GM12878 (cell line): ENCODE data around the gene TUBB. TPM values are rescaled to one million over a fixed set of nuclear protein-coding genes. Genes with fewer than 3 reads are reported as not detected.

ENCODE experiments used
- ATAC-seq: fragments of 200-7000 bp; cut with Tn5 transposase; 3 replicates; pipeline ENCODE4 v1.9.1; 2020; ENCODE audit warnings: mild to moderate bottlenecking, moderate library complexity
- BruUV-seq: library from RNA; stranded (reverse); fragments of 400-500 nt; replicated peaks from 2 replicates; lab custom pipeline; 2021; lab: Mats Ljungman, UMichigan
- CTCF ChIA-PET: fragments of 300-600 bp; sonication (Branson Sonifier 250); formaldehyde crosslinking; extraction: SDS; loops from one replicate; lab custom pipeline; 2021; ENCODE audit warnings: inconsistent platforms; lab: Yijun Ruan, JAX
- POLR2A ChIA-PET: fragments of 350-600 bp; formaldehyde crosslinking; extraction: SDS; loops from one replicate; lab custom pipeline; 2021; ENCODE audit warnings: inconsistent platforms; lab: Charles Lee
- RAD21 ChIA-PET: fragments of 300-600 bp; sonication (Branson Sonifier 250); formaldehyde crosslinking; loops from one replicate; lab custom pipeline; 2023; ENCODE audit warnings: antibody characterized with exemption; ENCODE audit not compliant: unreplicated experiment; lab: Charles Lee
- SMC1A ChIA-PET: fragments of 300-600 bp; sonication (Branson Sonifier 250); formaldehyde crosslinking; loops from one replicate; lab custom pipeline; 2023; ENCODE audit not compliant: unreplicated experiment, uncharacterized antibody; lab: Charles Lee
- DNase-seq: peaks from one replicate; pipeline ENCODE4 v3.0.0-alpha.2; 2011; ENCODE audit warnings: low read depth, low spot score
- FAIRE-seq: peaks from 3 replicates; lab custom pipeline; 2011; peaks lifted over from hg19 to GRCh38; lab: Jason Lieb, UNC
- H2AFZ ChIP-seq: 2 replicates; pipeline ENCODE4 v1.6.0; 2011; ENCODE audit warnings: low read depth, low read length, control low read depth; ENCODE audit not compliant: control insufficient read depth
- H3K27ac ChIP-seq: 2 replicates; pipeline ENCODE4 v1.5.1; 2011; ENCODE audit warnings: control low read depth; ENCODE audit not compliant: control insufficient read depth, insufficient read depth
- H3K27me3 ChIP-seq, 2 experiments: replicated peaks in 1 of 2; 2 replicates each; pipeline versions ENCODE4 v1.6.0 to v1.6.1; 2011; ENCODE audit warnings: low read length in 1 of 2; ENCODE audit not compliant: control insufficient read depth in 2 of 2, insufficient read depth in 2 of 2
- H3K36me3 ChIP-seq, 2 experiments: 2 replicates each; pipeline ENCODE4 v1.5.1; 2011; ENCODE audit warnings: low read length in 1 of 2; ENCODE audit not compliant: control insufficient read depth in 2 of 2, insufficient read depth in 2 of 2
- H3K4me1 ChIP-seq: 2 replicates; pipeline ENCODE4 v1.6.1; 2011; ENCODE audit warnings: mild to moderate bottlenecking, low read length, moderate library complexity, mixed read lengths; ENCODE audit not compliant: control insufficient read depth, insufficient read depth
- H3K4me2 ChIP-seq: 2 replicates; pipeline ENCODE4 v1.6.0; 2011; ENCODE audit warnings: control low read depth; ENCODE audit not compliant: control insufficient read depth, insufficient read depth
- H3K4me3 ChIP-seq: fragments of 200-600 bp; sonication (generic); 2 replicates; pipeline ENCODE4 v1.5.1; 2016
- H3K79me2 ChIP-seq: 2 replicates; pipeline ENCODE4 v1.6.0; 2011; ENCODE audit warnings: low read length; ENCODE audit not compliant: control insufficient read depth, insufficient read depth
- H3K9ac ChIP-seq: 2 replicates; pipeline ENCODE4 v1.8.0; 2011; ENCODE audit warnings: low read length, control low read depth, mixed read lengths; ENCODE audit not compliant: control insufficient read depth, insufficient read depth
- H3K9me3 ChIP-seq: replicated peaks from 3 replicates; pipeline ENCODE4 v1.5.1; 2011; ENCODE audit warnings: mild to moderate bottlenecking, low read length; ENCODE audit not compliant: control insufficient read depth, insufficient read depth
- H4K20me1 ChIP-seq: 2 replicates; pipeline ENCODE4 v1.6.0; 2011; ENCODE audit not compliant: control insufficient read depth, insufficient read depth
- CEBPB ChIP-seq, 2 experiments: fragments of 150-350 bp in 1 of 2; IDR thresholded peaks; 2 replicates each; pipeline ENCODE4 v1.6.1; 2012 to 2014; ENCODE audit warnings: low read depth in 2 of 2, low read length in 2 of 2, borderline replicate concordance in 1 of 2, inconsistent platforms in 1 of 2
- CTCF ChIP-seq, 3 experiments: IDR thresholded peaks in 2 of 3; conservative IDR thresholded peaks in 1 of 3; 2 replicates each; pipeline ENCODE4 v1.5.1; 2011; ENCODE audit warnings: low read depth in 3 of 3, low read length in 3 of 3, mild to moderate bottlenecking in 3 of 3, control low read depth in 2 of 3, moderate library complexity in 2 of 3, inconsistent platforms in 1 of 3, mixed read lengths in 1 of 3; ENCODE audit not compliant: control insufficient read depth in 2 of 3, insufficient read depth in 1 of 3; ENCODE audit errors: extremely low read depth in 1 of 3
- IKZF1 ChIP-seq: fragments of 450-650 bp; conservative IDR thresholded peaks from 2 replicates; pipeline ENCODE4 v1.6.1; 2017; ENCODE audit warnings: antibody characterized with exemption, mild to moderate bottlenecking
- IKZF2 ChIP-seq, 2 experiments: fragments of 450-650 bp; IDR thresholded peaks; 2 replicates each; pipeline ENCODE4 v1.6.1; 2017; ENCODE audit warnings: mild to moderate bottlenecking in 2 of 2, moderate library complexity in 2 of 2
- JUNB ChIP-seq: IDR thresholded peaks from 2 replicates; pipeline ENCODE4 v1.6.1; 2016; ENCODE audit warnings: antibody characterized with exemption, mild to moderate bottlenecking
- KAT2A ChIP-seq: conservative IDR thresholded peaks from 2 replicates; pipeline ENCODE4 v1.6.1; 2011; ENCODE audit warnings: low read depth, low read length; ENCODE audit not compliant: control insufficient read depth
- KDM1A ChIP-seq: fragments of 200-600 bp; sonication (generic); IDR thresholded peaks from 2 replicates; pipeline ENCODE4 v1.6.1; 2016; ENCODE audit warnings: borderline replicate concordance
- LARP7 ChIP-seq: fragments of 450-650 bp; IDR thresholded peaks from 2 replicates; pipeline ENCODE4 v1.6.1; 2017; ENCODE audit warnings: mild to moderate bottlenecking
- PAX5 ChIP-seq: IDR thresholded peaks from 2 replicates; pipeline ENCODE4 v1.6.1; 2011; ENCODE audit warnings: low read depth, low read length, borderline replicate concordance
- RAD21 ChIP-seq: IDR thresholded peaks from 2 replicates; pipeline ENCODE4 v1.6.1; 2011; ENCODE audit warnings: mild to moderate bottlenecking, low read depth, low read length, moderate library complexity; ENCODE audit not compliant: insufficient read depth
- REST ChIP-seq: IDR thresholded peaks from 2 replicates; pipeline ENCODE4 v1.6.1; 2012; ENCODE audit warnings: mild to moderate bottlenecking, low read depth, low read length
- RUNX3 ChIP-seq: IDR thresholded peaks from 2 replicates; pipeline ENCODE4 v1.6.1; 2012; ENCODE audit warnings: low read length, inconsistent platforms
- SREBF1 ChIP-seq: IDR thresholded peaks from 2 replicates; pipeline ENCODE4 v1.6.1; 2012; ENCODE audit warnings: mild to moderate bottlenecking, low read length
- SREBF2 ChIP-seq: IDR thresholded peaks from 2 replicates; pipeline ENCODE4 v1.6.1; 2012; ENCODE audit warnings: mild to moderate bottlenecking, low read length
- SRF ChIP-seq, 2 experiments: IDR thresholded peaks; 2 replicates each; pipeline ENCODE4 v1.6.1; 2011; ENCODE audit warnings: low read depth in 2 of 2, low read length in 2 of 2, mild to moderate bottlenecking in 1 of 2, moderate library complexity in 1 of 2
- TCF3 ChIP-seq: IDR thresholded peaks from 2 replicates; pipeline ENCODE4 v1.6.1; 2012; ENCODE audit warnings: low read depth, mild to moderate bottlenecking, low read length, borderline replicate concordance; ENCODE audit not compliant: insufficient read depth
- WGBS: methylation state at CpG from one replicate; pipeline ENCODE4 v1.1.6; 2016; ENCODE audit warnings: low lambda C conversion rate; ENCODE audit not compliant: insufficient replicate concordance, insufficient coverage; ENCODE audit errors: missing lambda C conversion rate; 5-methylcytosine and 5-hydroxymethylcytosine counted together
- in situ Hi-C: fragments of 300-500 bp; cut with MboI; formaldehyde crosslinking; loops from 9 replicates; pipeline ENCODE4 v1.14.3; 2018; ENCODE audit warnings: mixed read lengths
- intact Hi-C: fragments of 100-400 bp; cut with micrococcal nuclease; formaldehyde crosslinking; loops from one replicate; pipeline ENCODE4 v1.14.2; 2022; ENCODE audit not compliant: unreplicated experiment
- polyA plus RNA-seq, 11 experiments: library from polyadenylated mRNA; depleted of rRNA in 4 of 11; unstranded in 6 of 11; stranded (reverse) in 5 of 11; fragments of >200 nt; fragmentation: Nextera tagmentation in 4 of 11; fragmentation: Illumina TruSeq in 1 of 11; extraction: Ambion mirVana in 4 of 11; extraction: Trizol in 1 of 11; gene quantifications; 1 replicate in 1 of 11; 2 replicates in 10 of 11; pipeline versions ENCODE4 v1.2.1 to v1.2.3, GENCODE V29; 2011 to 2016; ENCODE audit warnings: inconsistent platforms in 2 of 11, missing spikeins in 2 of 11, low read depth in 1 of 11
- total RNA-seq, 4 experiments: library from RNA; depleted of rRNA in 3 of 4; stranded (reverse); fragments of >200 nt in 3 of 4; fragmentation: Illumina TruSeq in 1 of 4; extraction: Trizol in 1 of 4; gene quantifications; 2 replicates each; pipeline versions ENCODE4 v1.2.1 to v1.2.3, GENCODE V29; 2013 to 2021

Gene TUBB
- total and polyA plus RNA-seq, 10 of the 15 experiments (the other 5 are each of a cell fraction or from before 2014, with no cell fraction given), result 1,039 to 3,052 (median 1,656) TPM

GRCh38 chr6:30707281-30707850, 12.8 kb upstream of the TUBB start (continued):
- TF ChIP-seq CEBPB (IDR thresholded peaks at IDR 0.05; ENCODE audit: borderline replicate concordance in 1 of 2, low read depth in 2 of 2, low read length in 2 of 2), result no peak
- no peak for TF ChIP-seq SREBF2
- TF ChIP-seq, all 136 proteins: peak for 0

GRCh38 chr6:30709101-30709868, 10.9 kb upstream of the TUBB start:
- ATAC-seq (no peak), FAIRE-seq (no peak), DNase-seq (no peak)
- Histone ChIP-seq H3K4me2 (no peak overlapping the region), H3K79me2 (no peaks in the 10 kb centered on the region; the same call in none of the 2 replicates), H4K20me1 (no peaks in the 10 kb centered on the region), H3K9ac (no peak overlapping the region), H3K36me3 (peaks cover 9 to 17% of the 10 kb centered on the region in 2 experiments), H3K27ac (no peak overlapping the region), H3K4me3 (no peak overlapping the region), H3K4me1 (peaks cover 25% of the 10 kb centered on the region), H2AFZ (no peak overlapping the region), H3K9me3 (no peaks in the 10 kb centered on the region), H3K27me3 (no peaks in the 10 kb centered on the region)
- RAD21 ChIA-PET, result interaction anchor here (1.4 kb wide), 1 partner anchor 21 kb away, joined by 3 read pairs; no protein-coding TSS in a partner anchor
- POLR2A ChIA-PET, result interaction anchor here (1.4 to 1.8 kb wide), 2 partner anchors 12 to 18 kb away, joined by 7 read pairs; partner anchors contain the start of gene NRM
- CTCF ChIA-PET, result interaction anchor here (1.2 to 1.6 kb wide), 2 partner anchors 30 to 226 kb away, joined by 3 to 4 read pairs; no protein-coding TSS in a partner anchor
- in situ Hi-C loops, result no loop called here
- SMC1A ChIA-PET, result interaction anchor here (0.6 kb wide), 1 partner anchor 47 kb away, joined by 3 read pairs; no protein-coding TSS in a partner anchor
- intact Hi-C loops, result no loop called here
- WGBS, result 97% methylated on average over 2 of the region's 2 CpGs
- BruUV-seq, result no TSS peak
- TF ChIP-seq RAD21, result no peak
- TF ChIP-seq SREBF1, result no peak
- no peak for TF ChIP-seq RUNX3
- no peak for TF ChIP-seq KDM1A
- no peak for TF ChIP-seq IKZF2 (IDR thresholded peaks at IDR 0.05)
- no peak for TF ChIP-seq KAT2A
- no peak for TF ChIP-seq SRF (IDR thresholded peaks at IDR 0.05; ENCODE audit: low read depth in 2 of 2, low read length in 2 of 2)
- TF ChIP-seq REST, result no peak
- no peak for TF ChIP-seq JUNB
- TF ChIP-seq LARP7, result no peak
- no peak for TF ChIP-seq CTCF (IDR thresholded peaks at IDR 0.05 in 2 of 3, conservative IDR thresholded peaks at IDR 0.05 in 1 of 3; ENCODE audit: control insufficient read depth in 2 of 3, extremely low read depth in 1 of 3, insufficient read depth in 1 of 3, low read depth in 3 of 3, low read length in 3 of 3)
- TF ChIP-seq TCF3, result no peak
- no peak for TF ChIP-seq PAX5
- no peak for TF ChIP-seq IKZF1
